IMR-90 (cell line): ENCODE results near the gene PRR5L. TPM values are rescaled to one million over a fixed set of nuclear protein-coding genes. Genes with fewer than 3 reads are reported as not detected.

Experiments
- ATAC-seq: fragments of 200-7000 bp; cut with Tn5 transposase; 2 replicates; pipeline ENCODE4 v1.9.1; 2020; ENCODE audit warnings: low read depth, mild to moderate bottlenecking, moderate library complexity
- BruUV-seq: library from RNA; stranded (reverse); fragments of 400-500 nt; replicated peaks from 2 replicates; lab custom pipeline; 2021; lab: Mats Ljungman, UMichigan
- CTCF ChIA-PET: fragments of 300-600 bp; formaldehyde crosslinking; extraction: SDS; loops from one replicate; lab custom pipeline; 2021; ENCODE audit warnings: antibody characterized with exemption; lab: Yijun Ruan, JAX
- POLR2A ChIA-PET: fragments of 300-600 bp; sonication (Branson Sonifier 250); formaldehyde crosslinking; loops from one replicate; lab custom pipeline; 2022; ENCODE audit warnings: antibody characterized with exemption; ENCODE audit not compliant: unreplicated experiment; lab: Charles Lee
- DNase-seq: peaks from one replicate; pipeline ENCODE4 v3.0.0; 2013
- H2AFZ ChIP-seq: replicated peaks from 2 replicates; pipeline ENCODE3; 2013; ENCODE audit warnings: low read length, mild to moderate bottlenecking; ENCODE audit not compliant: poor library complexity
- H2AK5ac ChIP-seq: 2 replicates; pipeline ENCODE4 v1.6.1; 2013; ENCODE audit warnings: low read depth, low read length, inconsistent platforms
- H2AK9ac ChIP-seq: replicated peaks from 2 replicates; pipeline ENCODE3; 2013; ENCODE audit warnings: mild to moderate bottlenecking, low read depth, low read length, moderate library complexity; ENCODE audit not compliant: poor library complexity
- H2BK120ac ChIP-seq: 2 replicates; pipeline ENCODE4 v1.6.1; 2013; ENCODE audit warnings: low read depth, low read length, inconsistent platforms
- H2BK15ac ChIP-seq: 3 replicates; pipeline ENCODE4 v1.6.1; 2013; ENCODE audit warnings: low read depth, low read length, inconsistent platforms
- H2BK20ac ChIP-seq: 2 replicates; pipeline ENCODE4 v1.6.1; 2013; ENCODE audit warnings: low read depth, mild to moderate bottlenecking, inconsistent platforms, low read length, moderate library complexity
- H2BK5ac ChIP-seq: 2 replicates; pipeline ENCODE4 v1.6.1; 2013; ENCODE audit warnings: mild to moderate bottlenecking, low read depth, low read length, inconsistent platforms; ENCODE audit not compliant: poor library complexity, severe bottlenecking
- H3K14ac ChIP-seq: replicated peaks from 2 replicates; pipeline ENCODE4 v1.6.1; 2013; ENCODE audit warnings: low read depth, low read length, inconsistent platforms
- H3K18ac ChIP-seq: 2 replicates; pipeline ENCODE4 v1.6.1; 2013; ENCODE audit warnings: low read depth, low read length, control low read depth
- H3K23ac ChIP-seq: 2 replicates; pipeline ENCODE4 v1.6.1; 2013; ENCODE audit warnings: low read depth, low read length, inconsistent platforms
- H3K27ac ChIP-seq: 2 replicates; pipeline ENCODE4 v1.5.1; 2013; ENCODE audit warnings: mild to moderate bottlenecking, control low read depth, low read length; ENCODE audit not compliant: insufficient read depth
- H3K27me3 ChIP-seq: 2 replicates; pipeline ENCODE4 v1.6.1; 2013; ENCODE audit warnings: low read length; ENCODE audit not compliant: control insufficient read depth, insufficient read depth
- H3K36me3 ChIP-seq: 2 replicates; pipeline ENCODE4 v1.6.1; 2013; ENCODE audit warnings: low read length, mixed read lengths; ENCODE audit not compliant: control insufficient read depth, insufficient read depth
- H3K4ac ChIP-seq: 2 replicates; pipeline ENCODE4 v1.6.1; 2013; ENCODE audit warnings: low read depth, low read length, inconsistent platforms
- H3K4me1 ChIP-seq: 2 replicates; pipeline ENCODE4 v1.6.1; 2013; ENCODE audit warnings: low read length, mixed read lengths; ENCODE audit not compliant: control insufficient read depth, insufficient read depth
- H3K4me2 ChIP-seq: 2 replicates; pipeline ENCODE4 v1.6.1; 2013; ENCODE audit warnings: low read depth, mild to moderate bottlenecking, control low read depth, low read length, moderate library complexity
- H3K4me3 ChIP-seq: 2 replicates; pipeline ENCODE4 v1.5.1; 2013; ENCODE audit warnings: low read depth, mild to moderate bottlenecking, control low read depth, low read length, moderate library complexity; ENCODE audit not compliant: insufficient read depth
- H3K56ac ChIP-seq: 2 replicates; pipeline ENCODE4 v1.6.1; 2013; ENCODE audit warnings: low read length, inconsistent platforms; ENCODE audit not compliant: insufficient read depth; ENCODE audit errors: extremely low read depth
- H3K79me1 ChIP-seq, 2 experiments: 2 replicates each; pipeline ENCODE4 v1.6.1; 2013; ENCODE audit warnings: low read length in 2 of 2, inconsistent platforms in 1 of 2, low read depth in 1 of 2
- H3K9ac ChIP-seq: 2 replicates; pipeline ENCODE4 v1.6.1; 2013; ENCODE audit warnings: low read depth, low read length, control low read depth
- H3K9me1 ChIP-seq: 2 replicates; pipeline ENCODE4 v1.6.1; 2013; ENCODE audit warnings: low read length, inconsistent platforms; ENCODE audit not compliant: insufficient read depth
- H3K9me3 ChIP-seq: 2 replicates; pipeline ENCODE4 v1.6.1; 2013; ENCODE audit warnings: low read length; ENCODE audit not compliant: control insufficient read depth, insufficient read depth
- H4K20me1 ChIP-seq: 2 replicates; pipeline ENCODE4 v1.6.1; 2013; ENCODE audit warnings: low read length, inconsistent platforms; ENCODE audit not compliant: insufficient read depth
- H4K5ac ChIP-seq: 2 replicates; pipeline ENCODE4 v1.6.1; 2013; ENCODE audit warnings: mild to moderate bottlenecking, low read depth, low read length, control low read depth
- H4K8ac ChIP-seq, 2 experiments: 2 replicates each; pipeline ENCODE4 v1.6.1; 2013; ENCODE audit warnings: low read depth in 2 of 2, low read length in 2 of 2, control low read depth in 1 of 2, inconsistent platforms in 1 of 2
- H4K91ac ChIP-seq: 2 replicates; pipeline ENCODE4 v1.6.1; 2013; ENCODE audit warnings: low read depth, low read length, inconsistent platforms; ENCODE audit not compliant: insufficient read depth
- MAFK ChIP-seq: IDR thresholded peaks from 2 replicates; pipeline ENCODE4 v1.6.1; 2012; ENCODE audit warnings: low read depth, low read length, improper control_type of control experiment
- MXI1 ChIP-seq: IDR thresholded peaks from 2 replicates; pipeline ENCODE4 v1.6.1; 2012; ENCODE audit warnings: low read depth, mild to moderate bottlenecking, low read length, moderate library complexity, borderline replicate concordance
- RFX5 ChIP-seq: IDR thresholded peaks from 2 replicates; pipeline ENCODE4 v1.8.0; 2012; ENCODE audit warnings: low read depth, mild to moderate bottlenecking, low read length, moderate library complexity
- WGBS, 2 experiments: methylation state at CpG; one replicate each; pipeline versions ENCODE4 v1.1.5 to v1.1.7; 2013; ENCODE audit warnings: missing lambda C conversion rate in 2 of 2; ENCODE audit not compliant: insufficient read length in 1 of 2; ENCODE audit errors: extremely low coverage in 2 of 2; 5-methylcytosine and 5-hydroxymethylcytosine counted together
- dilution Hi-C: fragments of 300-500 bp; cut with HindIII; formaldehyde crosslinking; loops from one replicate; pipeline ENCODE4 v1.14.3; 2018; ENCODE audit warnings: low sequenced_read_pairs; ENCODE audit not compliant: unreplicated experiment
- in situ Hi-C: fragments of 300-500 bp; cut with MboI; formaldehyde crosslinking; loops from 3 replicates; pipeline ENCODE4 v1.14.3; 2019; ENCODE audit warnings: low sequenced_read_pairs, inconsistent platforms, mixed read lengths
- intact Hi-C: fragments of 100-400 bp; cut with micrococcal nuclease; formaldehyde crosslinking; loops from 2 replicates; pipeline ENCODE4 v1.10.0; 2022
- polyA plus RNA-seq, 3 experiments: library from polyadenylated mRNA; depleted of rRNA; stranded (reverse); fragments of >200 nt; gene quantifications; 2 replicates each; pipeline ENCODE4 v1.2.3, GENCODE V29; 2012; ENCODE audit warnings: low replicate concordance in 1 of 3
- total RNA-seq: library from RNA; depleted of rRNA; stranded (reverse); fragments of >200 nt; gene quantifications from 2 replicates; pipeline ENCODE4 v1.2.3, GENCODE V29; 2012

Gene PRR5L
- total and polyA plus RNA-seq, 2 of the 4 experiments (the other 2 are of a cell fraction), result 2.9 to 3.6 TPM

GRCh38 chr11:36333897-36334296 lies 37.8 kb downstream of the PRR5L start:
- no peaks in the 10 kb centered on the region for H3K9me1 ChIP-seq
- no peaks in the 10 kb centered on the region for H3K9me3 ChIP-seq
- no peak overlapping the region for H2BK20ac ChIP-seq
- H2AK9ac ChIP-seq, result no peak overlapping the region
- H3K4me2 ChIP-seq, result peak overlapping the region; percentile 6; the same call in 1 of the 2 replicates
- DNase-seq (peak; percentile 53), ATAC-seq (peak; percentile 56; the same call in 1 of the 2 replicates)
- no peak overlapping the region for H3K56ac ChIP-seq
- H2AK5ac ChIP-seq, result no peak overlapping the region
- no peaks in the 10 kb centered on the region for H3K79me1 ChIP-seq
- dilution Hi-C loops (no loop called here), intact Hi-C loops (no loop called here), in situ Hi-C loops (no loop called here)
- peaks cover 15% of the 10 kb centered on the region for H3K27me3 ChIP-seq
- H3K27ac ChIP-seq, result no peak overlapping the region
- H3K36me3 ChIP-seq, result no peaks in the 10 kb centered on the region
- no TSS peak for BruUV-seq
- no peaks in the 10 kb centered on the region for H3K4me1 ChIP-seq
- H3K18ac ChIP-seq, result no peak overlapping the region
- H3K4ac ChIP-seq, result no peak overlapping the region
- no peak overlapping the region for H3K23ac ChIP-seq
- no peak overlapping the region for H2BK120ac ChIP-seq
- H2BK15ac ChIP-seq, result no peak overlapping the region
- H3K14ac ChIP-seq, result no peak overlapping the region
- H3K4me3 ChIP-seq, result no peak overlapping the region
- no peaks in the 10 kb centered on the region for H4K20me1 ChIP-seq
- CTCF ChIA-PET, result no interaction called here
- no peak overlapping the region for H3K9ac ChIP-seq
- H4K5ac ChIP-seq, result no peak overlapping the region
- TF ChIP-seq RFX5, result no peak
- TF ChIP-seq MXI1, result no peak
- TF ChIP-seq MAFK, result no peak
- no CpG with 5 or more reads among the region's 2 CpGs for WGBS, 2 experiments
- H4K91ac ChIP-seq, result no peak overlapping the region
- POLR2A ChIA-PET, result no interaction called here
- no peak overlapping the region for H2BK5ac ChIP-seq
- H2AFZ ChIP-seq, result no peak overlapping the region
- H4K8ac ChIP-seq, result no peak overlapping the region
